SK-N-SH (cell line): Measurements from ENCODE around the gene CAPS. TPM values are rescaled to one million over a fixed set of nuclear protein-coding genes. Genes with fewer than 3 reads are reported as not detected.

Source experiments
- CTCF ChIA-PET: fragments of 300-600, 350-600 bp; formaldehyde crosslinking; extraction: SDS; loops from one replicate; lab custom pipeline; 2021; lab: Yijun Ruan, JAX
- POLR2A ChIA-PET: fragments of 350-600 bp; sonication (Branson Sonifier 250); formaldehyde crosslinking; extraction: SDS; loops from one replicate; lab custom pipeline; 2020; ENCODE audit warnings: antibody characterized with exemption, inconsistent platforms; lab: Yijun Ruan, JAX
- DNase-seq: peaks from one replicate; pipeline ENCODE4 v3.0.0; 2012
- H2AFZ ChIP-seq: fragments of 200-600 bp; sonication (generic); 2 replicates; pipeline ENCODE4 v1.8.1; 2016; ENCODE audit warnings: antibody characterized with exemption, mild to moderate bottlenecking, low read depth
- H3F3A ChIP-seq: fragments of 200-600 bp; sonication (generic); replicated peaks from 2 replicates; pipeline ENCODE3; 2016; ENCODE audit warnings: antibody characterized with exemption, mild to moderate bottlenecking; ENCODE audit not compliant: insufficient read depth
- H3K27ac ChIP-seq, 2 experiments: fragments of 200-500 bp in 1 of 2; fragments of 200-600 bp in 1 of 2; sonication (Bioruptor generic) in 1 of 2; sonication (generic), shearing (Covaris generic) in 1 of 2; 2 replicates each; pipeline versions ENCODE4 v1.5.1 to v1.6.1; 2014 to 2016; ENCODE audit warnings: low read depth in 2 of 2, inconsistent platforms in 1 of 2, low read length in 1 of 2, mild to moderate bottlenecking in 1 of 2, mixed read lengths in 1 of 2
- H3K27me3 ChIP-seq: fragments of 200-600 bp; sonication (generic), shearing (Covaris generic); 2 replicates; pipeline ENCODE4 v1.6.1; 2016; ENCODE audit warnings: mixed run types; ENCODE audit not compliant: insufficient read depth
- H3K36me3 ChIP-seq, 2 experiments: fragments of 200-500 bp in 1 of 2; fragments of 200-600 bp in 1 of 2; sonication (Bioruptor generic) in 1 of 2; sonication (generic) in 1 of 2; replicated peaks in 1 of 2; 2 replicates each; pipeline versions ENCODE3 to v1.5.1; 2014 to 2016; ENCODE audit warnings: low read length in 1 of 2, mild to moderate bottlenecking in 1 of 2; ENCODE audit not compliant: insufficient read depth in 2 of 2, control insufficient read depth in 1 of 2
- H3K4me1 ChIP-seq, 2 experiments: fragments of 200-500 bp in 1 of 2; fragments of 200-600 bp in 1 of 2; sonication (Bioruptor generic) in 1 of 2; sonication (generic), shearing (Covaris generic) in 1 of 2; 2 replicates each; pipeline versions ENCODE4 v1.5.1 to v1.6.1; 2014 to 2016; ENCODE audit warnings: low read depth in 1 of 2, low read length in 1 of 2, mixed run types in 1 of 2; ENCODE audit not compliant: insufficient read depth in 2 of 2, control insufficient read depth in 1 of 2
- H3K4me2 ChIP-seq: fragments of 200-600 bp; sonication (generic), shearing (Covaris generic); 2 replicates; pipeline ENCODE4 v1.6.1; 2017; ENCODE audit warnings: mixed run types
- H3K4me3 ChIP-seq, 2 experiments: fragments of 200-500 bp in 1 of 2; fragments of 200-600 bp in 1 of 2; sonication (Bioruptor generic) in 1 of 2; sonication (generic), shearing (Covaris generic) in 1 of 2; 2 replicates each; pipeline versions ENCODE4 v1.5.1 to v1.8.1; 2014 to 2016; ENCODE audit warnings: low read depth in 2 of 2, inconsistent platforms in 1 of 2, low read length in 1 of 2, mild to moderate bottlenecking in 1 of 2, mixed read lengths in 1 of 2, moderate library complexity in 1 of 2
- H3K79me2 ChIP-seq: fragments of 200-600 bp; sonication (generic); 2 replicates; pipeline ENCODE4 v1.8.1; 2017; ENCODE audit warnings: mild to moderate bottlenecking; ENCODE audit not compliant: insufficient read depth
- H3K9ac ChIP-seq: fragments of 200-600 bp; sonication (generic); 2 replicates; pipeline ENCODE4 v1.6.1; 2017; ENCODE audit warnings: mixed run types
- H3K9me2 ChIP-seq: fragments of 200-600 bp; sonication (generic); 2 replicates; pipeline ENCODE4 v1.6.1; 2017; ENCODE audit warnings: mixed run types
- H3K9me3 ChIP-seq: fragments of 200-600 bp; sonication (generic); 2 replicates; pipeline ENCODE4 v1.6.1; 2017; ENCODE audit warnings: mixed run types, mild to moderate bottlenecking, moderate library complexity
- H4K20me1 ChIP-seq: fragments of 200-600 bp; sonication (generic); 2 replicates; pipeline ENCODE4 v1.6.1; 2017; ENCODE audit warnings: mild to moderate bottlenecking, mixed run types; ENCODE audit not compliant: insufficient read depth
- CHD2 ChIP-seq: fragments of 150-350 bp; IDR thresholded peaks from 2 replicates; pipeline ENCODE4 v1.6.1; 2018; ENCODE audit warnings: low read length; ENCODE audit not compliant: partially characterized antibody
- ELF1 ChIP-seq: IDR thresholded peaks from 2 replicates; pipeline ENCODE4 v1.4.0; 2012
- EP300 ChIP-seq, 2 experiments: IDR thresholded peaks; 2 replicates each; pipeline versions ENCODE4 v1.4.0 to v1.6.1; 2012; ENCODE audit warnings: borderline replicate concordance in 1 of 2, low read depth in 1 of 2, low read length in 1 of 2
- FOXM1 ChIP-seq: IDR thresholded peaks from 2 replicates; pipeline ENCODE4 v1.4.0; 2012; ENCODE audit warnings: low read depth, mild to moderate bottlenecking
- GATA2 ChIP-seq: sonication (generic); formaldehyde crosslinking; IDR thresholded peaks from 2 replicates; pipeline ENCODE4 v1.5.0; 2020; ENCODE audit warnings: mild to moderate bottlenecking, missing genetic modification reagents
- MAX ChIP-seq: IDR thresholded peaks from 2 replicates; pipeline ENCODE4 v1.4.0; 2012; ENCODE audit warnings: low read depth
- RCOR1 ChIP-seq: fragments of 150-350 bp; IDR thresholded peaks from 2 replicates; pipeline ENCODE4 v1.6.1; 2017; ENCODE audit warnings: antibody characterized with exemption, low read length
- SMC3 ChIP-seq: IDR thresholded peaks from 2 replicates; pipeline ENCODE4 v1.6.1; 2012; ENCODE audit warnings: low read depth, low read length, improper control_type of control experiment
- USF2 ChIP-seq: fragments of 150-350 bp; IDR thresholded peaks from 2 replicates; pipeline ENCODE4 v1.6.1; 2017; ENCODE audit warnings: antibody characterized with exemption, low read length, low read depth, borderline replicate concordance
- YY1 ChIP-seq: IDR thresholded peaks from 2 replicates; pipeline ENCODE4 v1.4.0; 2012; ENCODE audit warnings: low read depth, mild to moderate bottlenecking
- WGBS: methylation state at CpG from one replicate; pipeline ENCODE4 v1.1.6; 2017; ENCODE audit warnings: low lambda C conversion rate; 5-methylcytosine and 5-hydroxymethylcytosine counted together
- polyA plus RNA-seq, 3 experiments: library from polyadenylated mRNA; depleted of rRNA; stranded (reverse); fragments of >200 nt; gene quantifications; 2 replicates each; pipeline ENCODE4 v1.2.3, GENCODE V29; 2012
- TF ChIP-seq, protein P1 (sequence below): IDR thresholded peaks from 2 replicates; pipeline ENCODE4 v1.4.0; 2012; ENCODE audit warnings: low read depth, borderline replicate concordance
- TF ChIP-seq, protein P2 (sequence below): fragments of 200-600 bp; sonication (generic); IDR thresholded peaks from 2 replicates; pipeline ENCODE4 v1.6.1; 2017; ENCODE audit warnings: antibody characterized with exemption, mild to moderate bottlenecking, moderate library complexity

Gene CAPS
- polyA plus RNA-seq, 1 of the 3 experiments (the other 2 are of a cell fraction): 13.4 TPM

GRCh38 chr19:5917431-5918107 lies 3.5 kb downstream of the CAPS start:
- H3K9me3 ChIP-seq: no peaks in the 10 kb centered on the region
- ChIA-PET CTCF (interaction anchor here (1.3 kb wide), 1 partner anchor 50 kb away, joined by 3 read pairs; no protein-coding TSS in a partner anchor), POLR2A (no interaction called here)
- no peaks in the 10 kb centered on the region for H3K79me2 ChIP-seq
- H3K4me3 ChIP-seq: no peak overlapping the region
- no peak overlapping the region for H2AFZ ChIP-seq
- H4K20me1 ChIP-seq: no peaks in the 10 kb centered on the region
- TF ChIP-seq, protein P1, sequence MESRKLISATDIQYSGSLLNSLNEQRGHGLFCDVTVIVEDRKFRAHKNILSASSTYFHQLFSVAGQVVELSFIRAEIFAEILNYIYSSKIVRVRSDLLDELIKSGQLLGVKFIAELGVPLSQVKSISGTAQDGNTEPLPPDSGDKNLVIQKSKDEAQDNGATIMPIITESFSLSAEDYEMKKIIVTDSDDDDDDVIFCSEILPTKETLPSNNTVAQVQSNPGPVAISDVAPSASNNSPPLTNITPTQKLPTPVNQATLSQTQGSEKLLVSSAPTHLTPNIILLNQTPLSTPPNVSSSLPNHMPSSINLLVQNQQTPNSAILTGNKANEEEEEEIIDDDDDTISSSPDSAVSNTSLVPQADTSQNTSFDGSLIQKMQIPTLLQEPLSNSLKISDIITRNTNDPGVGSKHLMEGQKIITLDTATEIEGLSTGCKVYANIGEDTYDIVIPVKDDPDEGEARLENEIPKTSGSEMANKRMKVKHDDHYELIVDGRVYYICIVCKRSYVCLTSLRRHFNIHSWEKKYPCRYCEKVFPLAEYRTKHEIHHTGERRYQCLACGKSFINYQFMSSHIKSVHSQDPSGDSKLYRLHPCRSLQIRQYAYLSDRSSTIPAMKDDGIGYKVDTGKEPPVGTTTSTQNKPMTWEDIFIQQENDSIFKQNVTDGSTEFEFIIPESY: no peak
- TF ChIP-seq USF2 (no peak), MAX (no peak), EP300 (IDR thresholded peaks at IDR 0.05; ENCODE audit: borderline replicate concordance in 1 of 2, low read depth in 1 of 2, low read length in 1 of 2) (no peak), CHD2 (no peak)
- TF ChIP-seq, protein P2, sequence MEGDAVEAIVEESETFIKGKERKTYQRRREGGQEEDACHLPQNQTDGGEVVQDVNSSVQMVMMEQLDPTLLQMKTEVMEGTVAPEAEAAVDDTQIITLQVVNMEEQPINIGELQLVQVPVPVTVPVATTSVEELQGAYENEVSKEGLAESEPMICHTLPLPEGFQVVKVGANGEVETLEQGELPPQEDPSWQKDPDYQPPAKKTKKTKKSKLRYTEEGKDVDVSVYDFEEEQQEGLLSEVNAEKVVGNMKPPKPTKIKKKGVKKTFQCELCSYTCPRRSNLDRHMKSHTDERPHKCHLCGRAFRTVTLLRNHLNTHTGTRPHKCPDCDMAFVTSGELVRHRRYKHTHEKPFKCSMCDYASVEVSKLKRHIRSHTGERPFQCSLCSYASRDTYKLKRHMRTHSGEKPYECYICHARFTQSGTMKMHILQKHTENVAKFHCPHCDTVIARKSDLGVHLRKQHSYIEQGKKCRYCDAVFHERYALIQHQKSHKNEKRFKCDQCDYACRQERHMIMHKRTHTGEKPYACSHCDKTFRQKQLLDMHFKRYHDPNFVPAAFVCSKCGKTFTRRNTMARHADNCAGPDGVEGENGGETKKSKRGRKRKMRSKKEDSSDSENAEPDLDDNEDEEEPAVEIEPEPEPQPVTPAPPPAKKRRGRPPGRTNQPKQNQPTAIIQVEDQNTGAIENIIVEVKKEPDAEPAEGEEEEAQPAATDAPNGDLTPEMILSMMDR: no peak
- H3K9ac ChIP-seq: no peak overlapping the region
- no peaks in the 10 kb centered on the region for H3K27me3 ChIP-seq
- H3K9me2 ChIP-seq: no peaks in the 10 kb centered on the region
- DNase-seq: no peak
- peaks cover 4 to 54% of the 10 kb centered on the region in 2 experiments for H3K36me3 ChIP-seq
- no peak overlapping the region for H3K4me2 ChIP-seq
- no peaks in the 10 kb centered on the region for H3F3A ChIP-seq
- H3K27ac ChIP-seq: no peak overlapping the region
- peaks cover 4 to 5% of the 10 kb centered on the region in 2 experiments; a peak in 2 of 4 replicates for H3K4me1 ChIP-seq
- 93% methylated on average over 24 of the region's 36 CpGs for WGBS

GRCh38 chr19:5918463-5919079 lies 4.5 kb downstream of the CAPS start:
- Histone ChIP-seq H3F3A (no peaks in the 10 kb centered on the region), H2AFZ (no peak overlapping the region), H3K4me1 (peaks cover 4 to 5% of the 10 kb centered on the region in 2 experiments; a peak in 2 of 4 replicates), H3K36me3 (peaks cover 4 to 63% of the 10 kb centered on the region in 2 experiments), H3K27ac (no peak overlapping the region), H3K9me2 (no peaks in the 10 kb centered on the region), H3K9ac (no peak overlapping the region), H3K79me2 (no peaks in the 10 kb centered on the region), H3K9me3 (no peaks in the 10 kb centered on the region), H3K4me2 (no peak overlapping the region), H3K4me3 (no peak overlapping the region), H4K20me1 (no peaks in the 10 kb centered on the region), H3K27me3 (no peaks in the 10 kb centered on the region)
- 96% methylated on average over 18 of the region's 20 CpGs for WGBS
- TF ChIP-seq FOXM1 (no peak), YY1 (no peak), SMC3 (no peak), EP300 (IDR thresholded peaks at IDR 0.05; ENCODE audit: borderline replicate concordance in 1 of 2, low read depth in 1 of 2, low read length in 1 of 2) (no peak), GATA2 (no peak), ELF1 (no peak), RCOR1 (no peak)
- ChIA-PET CTCF (interaction anchor here (0.7 to 1.3 kb wide), 2 partner anchors 31 to 49 kb away, joined by 3 read pairs; no protein-coding TSS in a partner anchor), POLR2A (no interaction called here)
- DNase-seq: no peak
